ENCODE data around the gene ZNHIT6. TPM values are rescaled to one million over a fixed set of nuclear protein-coding genes. Genes with fewer than 3 reads are reported as not detected.

Gene ZNHIT6
- total RNA-seq, 1 donor from 2014 or later: 12.9 TPM

DNA sequence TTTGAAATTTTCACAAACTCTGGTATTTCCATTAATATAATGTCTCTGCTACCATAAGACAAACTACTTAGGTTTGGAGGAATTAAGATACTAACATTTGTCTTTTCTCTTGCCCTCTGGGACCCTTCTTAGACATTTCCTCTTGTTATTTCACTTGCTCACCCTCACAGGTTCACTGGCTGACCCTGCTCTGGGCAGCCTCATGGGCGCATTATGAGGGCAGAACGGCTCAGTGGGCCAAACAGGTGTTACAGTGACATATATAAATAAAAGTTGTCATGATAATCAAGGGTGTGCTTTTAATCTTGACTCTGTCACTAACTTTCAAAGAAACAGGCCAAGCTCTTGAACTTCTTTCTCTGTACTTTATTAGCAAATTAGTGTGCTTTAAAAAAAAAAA, 46.5 kb downstream of the ZNHIT6 start:
- Histone ChIP-seq H3K27me3 (no peaks in the 10 kb centered on the region), H3K4me3 (no peak overlapping the region), H3K9me3 (no peaks in the 10 kb centered on the region), H3K36me3 (peaks cover 4% of the 10 kb centered on the region), H3K4me1 (no peaks in the 10 kb centered on the region), H3K27ac (no peak overlapping the region)
- intact Hi-C loops (cut with DNase I): no loop called here
- ATAC-seq (no peak), DNase-seq (no peak)
- TF ChIP-seq, protein P1, sequence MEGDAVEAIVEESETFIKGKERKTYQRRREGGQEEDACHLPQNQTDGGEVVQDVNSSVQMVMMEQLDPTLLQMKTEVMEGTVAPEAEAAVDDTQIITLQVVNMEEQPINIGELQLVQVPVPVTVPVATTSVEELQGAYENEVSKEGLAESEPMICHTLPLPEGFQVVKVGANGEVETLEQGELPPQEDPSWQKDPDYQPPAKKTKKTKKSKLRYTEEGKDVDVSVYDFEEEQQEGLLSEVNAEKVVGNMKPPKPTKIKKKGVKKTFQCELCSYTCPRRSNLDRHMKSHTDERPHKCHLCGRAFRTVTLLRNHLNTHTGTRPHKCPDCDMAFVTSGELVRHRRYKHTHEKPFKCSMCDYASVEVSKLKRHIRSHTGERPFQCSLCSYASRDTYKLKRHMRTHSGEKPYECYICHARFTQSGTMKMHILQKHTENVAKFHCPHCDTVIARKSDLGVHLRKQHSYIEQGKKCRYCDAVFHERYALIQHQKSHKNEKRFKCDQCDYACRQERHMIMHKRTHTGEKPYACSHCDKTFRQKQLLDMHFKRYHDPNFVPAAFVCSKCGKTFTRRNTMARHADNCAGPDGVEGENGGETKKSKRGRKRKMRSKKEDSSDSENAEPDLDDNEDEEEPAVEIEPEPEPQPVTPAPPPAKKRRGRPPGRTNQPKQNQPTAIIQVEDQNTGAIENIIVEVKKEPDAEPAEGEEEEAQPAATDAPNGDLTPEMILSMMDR (IDR thresholded peaks at IDR 0.05): no peak

DNA sequence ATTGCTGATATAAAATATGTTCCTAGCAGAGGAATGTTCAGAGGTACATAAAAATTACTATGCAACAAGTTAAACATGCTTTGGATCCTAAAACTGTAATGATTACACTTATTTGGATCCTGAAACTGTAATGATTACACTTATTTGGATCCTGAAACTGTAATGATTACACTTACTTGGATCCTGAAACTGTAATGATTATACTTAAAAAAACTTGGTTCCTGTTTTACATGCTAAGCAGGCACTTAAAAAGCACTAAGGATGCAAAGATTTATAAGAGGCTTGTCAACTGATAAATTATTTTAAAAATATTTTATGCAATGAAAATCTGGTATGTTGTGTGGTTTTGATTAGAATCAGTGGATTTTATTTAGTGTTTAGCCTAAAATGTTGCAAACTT, 47.7 kb downstream of the ZNHIT6 start:
- H3K27ac ChIP-seq: no peak overlapping the region
- no peaks in the 10 kb centered on the region for H3K27me3 ChIP-seq
- H3K9me3 ChIP-seq: no peaks in the 10 kb centered on the region
- no peaks in the 10 kb centered on the region for H3K4me1 ChIP-seq
- DNase-seq: no peak
- H3K36me3 ChIP-seq: peaks cover 10% of the 10 kb centered on the region
- TF ChIP-seq, protein P1 (IDR thresholded peaks at IDR 0.05): no peak
- no peak for ATAC-seq
- H3K4me3 ChIP-seq: no peak overlapping the region
- intact Hi-C loops (cut with DNase I): no loop called here

DNA sequence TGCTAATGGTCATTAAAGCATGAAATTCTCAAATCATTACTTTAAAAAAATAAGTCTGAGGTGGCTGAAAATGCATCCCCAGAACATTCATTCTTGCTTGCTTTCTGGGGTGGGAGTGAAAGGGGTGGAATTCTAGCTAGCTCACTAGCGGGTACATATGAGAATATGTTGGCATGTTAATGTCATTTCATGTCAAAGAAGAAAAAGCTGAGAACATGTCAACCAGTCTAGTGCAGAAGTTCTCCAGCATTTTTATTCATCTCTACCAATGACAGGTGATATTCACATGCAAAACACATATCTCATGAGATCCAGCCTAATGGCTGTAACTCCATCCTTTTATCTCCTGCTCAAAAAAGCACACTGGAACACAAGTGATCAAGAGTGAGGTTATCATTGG, 49.1 kb downstream of the ZNHIT6 start:
- DNase-seq: no peak
- Histone ChIP-seq H3K36me3 (peaks cover 10% of the 10 kb centered on the region), H3K27me3 (no peaks in the 10 kb centered on the region), H3K4me1 (no peaks in the 10 kb centered on the region), H3K9me3 (no peaks in the 10 kb centered on the region), H3K4me3 (no peak overlapping the region), H3K27ac (no peak overlapping the region)
- no peak for ATAC-seq
- TF ChIP-seq, protein P1 (IDR thresholded peaks at IDR 0.05): no peak
- intact Hi-C loops (cut with DNase I): no loop called here

DNA sequence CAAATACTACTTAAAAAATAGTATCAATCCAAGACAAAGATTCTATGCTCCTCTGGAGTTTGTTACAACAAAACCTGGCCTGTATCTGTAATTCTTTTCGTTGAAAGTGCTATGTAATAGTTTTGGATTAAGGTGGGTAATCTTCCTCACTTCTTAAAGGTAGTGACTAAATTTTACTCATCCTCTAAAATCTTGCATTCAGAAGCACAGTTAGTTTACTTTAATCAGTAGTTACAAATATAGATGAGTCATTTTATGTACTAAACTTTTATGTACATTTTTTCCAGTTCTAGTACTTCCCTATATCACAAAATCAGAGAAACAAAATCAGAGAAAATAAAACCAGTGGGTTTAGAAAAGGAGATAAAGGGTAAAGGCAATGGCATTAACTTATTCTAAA, 51.3 kb downstream of the ZNHIT6 start:
- intact Hi-C loops (cut with DNase I): no loop called here

DNA sequence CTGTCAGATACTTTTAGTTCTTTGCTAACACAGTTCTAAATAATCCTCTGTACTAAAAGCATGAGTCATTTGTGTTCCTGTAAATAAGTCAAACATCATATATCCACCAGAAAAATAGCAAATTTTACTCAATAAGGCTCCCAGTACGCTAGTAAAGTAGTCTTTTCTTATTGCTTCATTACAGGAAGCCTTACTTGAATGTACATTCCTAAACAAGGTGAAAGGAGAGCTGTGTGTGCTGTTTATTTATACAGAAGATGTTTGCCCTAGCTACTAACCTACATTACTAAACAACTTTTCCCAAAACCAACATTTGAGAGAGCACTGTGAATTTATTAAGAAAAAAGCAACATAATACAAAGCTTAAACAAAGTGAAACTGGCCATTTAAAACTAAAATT, 52.0 kb downstream of the ZNHIT6 start:
- TF ChIP-seq, protein P1 (IDR thresholded peaks at IDR 0.05): no peak
- Histone ChIP-seq H3K4me1 (no peaks in the 10 kb centered on the region), H3K27ac (no peak overlapping the region), H3K36me3 (peaks cover 18% of the 10 kb centered on the region), H3K27me3 (no peaks in the 10 kb centered on the region), H3K9me3 (no peaks in the 10 kb centered on the region), H3K4me3 (no peak overlapping the region)
- ATAC-seq (no peak), DNase-seq (no peak)
- intact Hi-C loops (cut with DNase I): no loop called here

More for the DNA sequence above, 51.3 kb downstream of the ZNHIT6 start:
- H3K4me3 ChIP-seq: no peak overlapping the region
- no peak for ATAC-seq
- no peak overlapping the region for H3K27ac ChIP-seq
- H3K36me3 ChIP-seq: peaks cover 18% of the 10 kb centered on the region
- TF ChIP-seq, protein P1 (IDR thresholded peaks at IDR 0.05): no peak
- H3K4me1 ChIP-seq: no peaks in the 10 kb centered on the region
- no peak for DNase-seq
- H3K27me3 ChIP-seq: no peaks in the 10 kb centered on the region
- H3K9me3 ChIP-seq: no peaks in the 10 kb centered on the region

DNA sequence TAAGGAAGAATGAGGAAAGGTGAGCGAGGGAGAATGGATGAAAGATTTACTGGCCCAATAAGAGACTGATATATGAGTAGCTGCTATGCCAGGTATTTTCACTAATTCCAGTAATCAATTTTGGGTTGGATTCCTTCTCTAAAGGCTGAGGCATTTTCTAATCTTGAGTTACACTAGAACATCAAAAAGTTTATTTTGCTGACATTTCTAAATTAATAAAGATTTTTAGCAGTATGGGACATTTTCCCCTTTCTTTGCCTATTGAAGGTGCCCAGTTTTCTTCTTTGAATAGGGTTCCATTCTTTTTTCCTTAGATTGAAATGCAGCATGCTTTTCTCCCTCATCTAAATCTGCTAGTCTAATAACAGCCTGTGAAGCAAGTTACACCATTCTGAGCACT, 52.9 kb downstream of the ZNHIT6 start:
- TF ChIP-seq, protein P1 (IDR thresholded peaks at IDR 0.05): no peak
- Histone ChIP-seq H3K4me3 (no peak overlapping the region), H3K4me1 (no peaks in the 10 kb centered on the region), H3K9me3 (no peaks in the 10 kb centered on the region), H3K27me3 (no peaks in the 10 kb centered on the region), H3K36me3 (peaks cover 18% of the 10 kb centered on the region), H3K27ac (no peak overlapping the region)
- ATAC-seq: no peak
- intact Hi-C loops (cut with DNase I): no loop called here
- no peak for DNase-seq

All from upper lobe of right lung (tissue), 1 donor.